ENCODE measurements around the gene EML6.

The EML6 gene

DNA sequence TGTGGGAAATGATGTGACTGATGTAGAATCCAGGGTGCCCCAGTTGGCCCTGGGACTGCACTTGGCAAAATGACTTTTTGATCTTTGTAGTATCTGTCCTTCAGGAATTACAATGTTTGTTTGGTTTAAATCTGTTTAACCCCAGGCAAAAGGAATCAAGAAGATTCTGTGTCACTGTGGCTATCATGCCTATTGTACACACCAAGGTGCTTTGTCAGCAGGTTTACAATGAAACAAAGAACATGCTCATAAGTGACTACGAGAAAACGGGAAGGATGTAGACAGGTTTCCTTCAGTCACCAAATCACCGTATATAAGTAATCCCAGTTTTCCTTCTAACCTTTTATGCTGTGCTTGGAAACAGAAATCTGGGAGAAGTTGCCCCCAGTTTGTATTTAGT, 217.3 kb downstream of the EML6 start:
- H3K27ac Mint-ChIP-seq, result no peak overlapping the region
- H3K27me3 Mint-ChIP-seq, result no peaks in the 10 kb centered on the region
- no peak overlapping the region for H3K4me3 Mint-ChIP-seq

DNA sequence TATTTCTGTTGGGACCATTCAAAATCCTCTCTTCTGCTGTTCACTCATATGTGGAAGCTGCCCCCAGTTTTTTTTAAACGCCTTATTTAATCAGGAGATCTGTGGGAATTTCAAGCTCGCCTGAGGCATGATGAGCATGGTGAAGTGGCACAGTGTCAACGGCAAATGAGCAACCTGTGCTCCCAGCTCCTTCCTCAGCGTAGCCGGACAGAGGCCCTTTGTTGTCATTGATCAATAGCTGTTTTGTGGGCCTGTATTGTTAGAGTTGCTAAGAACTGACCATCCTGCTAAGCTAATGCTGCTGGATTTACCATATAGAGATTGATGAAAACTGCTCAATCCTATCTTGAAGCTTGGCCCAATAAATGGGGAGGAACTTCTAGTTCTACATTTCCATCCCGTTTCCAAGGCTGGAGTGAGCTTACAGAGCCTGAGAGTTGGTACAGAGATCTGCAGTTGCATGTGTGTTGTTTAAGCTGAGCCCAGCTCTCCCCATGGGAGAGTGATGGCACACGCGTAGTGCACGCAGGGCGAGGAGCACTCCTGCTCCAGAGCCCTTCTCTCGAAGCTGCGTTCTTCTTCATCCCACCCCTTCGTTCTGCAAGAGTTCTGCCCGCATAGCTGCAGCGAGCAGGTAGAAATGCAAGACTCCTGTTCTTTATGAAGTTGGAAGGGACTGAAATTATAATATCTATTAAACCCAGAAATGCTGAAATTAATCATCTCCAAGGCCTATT, 218.0 kb downstream of the EML6 start:
- no peaks in the 10 kb centered on the region for H3K36me3 Mint-ChIP-seq (ENCODE audit: low read depth)

More for the DNA sequence above, 217.3 kb downstream of the EML6 start:
- H3K4me1 Mint-ChIP-seq (ENCODE audit: low read depth), result peaks cover 6% of the 10 kb centered on the region
- DNase-seq, result no peak
- H3K9me3 Mint-ChIP-seq, result peaks cover 6% of the 10 kb centered on the region
- no peaks in the 10 kb centered on the region for H3K36me3 Mint-ChIP-seq (ENCODE audit: low read depth)

DNA sequence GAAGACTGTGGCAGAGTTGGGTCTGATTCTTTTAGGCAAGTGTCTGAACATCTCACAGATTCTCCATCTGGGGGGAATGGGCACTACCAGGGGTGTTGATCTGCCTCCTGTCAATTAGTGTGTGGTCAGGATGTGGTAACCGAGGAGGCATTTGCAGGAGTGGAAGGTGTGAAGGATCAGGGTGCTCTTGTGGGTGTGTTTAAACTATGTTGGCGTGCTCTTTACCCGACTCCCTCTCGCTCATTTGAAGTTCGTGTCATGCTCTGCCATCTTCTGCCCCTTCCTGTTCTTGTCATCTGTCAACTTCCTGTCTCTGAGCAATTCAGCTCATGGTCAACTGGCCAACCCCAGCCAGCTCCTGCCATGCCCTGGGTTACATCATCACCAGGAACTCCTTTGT, 218.9 kb downstream of the EML6 start:
- peaks cover 6% of the 10 kb centered on the region for H3K9me3 Mint-ChIP-seq

More for the DNA sequence above, 218.0 kb downstream of the EML6 start:
- no peak for DNase-seq
- Mint-ChIP-seq H3K4me3 (no peak overlapping the region), H3K4me1 (ENCODE audit: low read depth) (peaks cover 9% of the 10 kb centered on the region), H3K27me3 (no peaks in the 10 kb centered on the region), H3K27ac (no peak overlapping the region), H3K9me3 (peaks cover 6% of the 10 kb centered on the region)

DNA sequence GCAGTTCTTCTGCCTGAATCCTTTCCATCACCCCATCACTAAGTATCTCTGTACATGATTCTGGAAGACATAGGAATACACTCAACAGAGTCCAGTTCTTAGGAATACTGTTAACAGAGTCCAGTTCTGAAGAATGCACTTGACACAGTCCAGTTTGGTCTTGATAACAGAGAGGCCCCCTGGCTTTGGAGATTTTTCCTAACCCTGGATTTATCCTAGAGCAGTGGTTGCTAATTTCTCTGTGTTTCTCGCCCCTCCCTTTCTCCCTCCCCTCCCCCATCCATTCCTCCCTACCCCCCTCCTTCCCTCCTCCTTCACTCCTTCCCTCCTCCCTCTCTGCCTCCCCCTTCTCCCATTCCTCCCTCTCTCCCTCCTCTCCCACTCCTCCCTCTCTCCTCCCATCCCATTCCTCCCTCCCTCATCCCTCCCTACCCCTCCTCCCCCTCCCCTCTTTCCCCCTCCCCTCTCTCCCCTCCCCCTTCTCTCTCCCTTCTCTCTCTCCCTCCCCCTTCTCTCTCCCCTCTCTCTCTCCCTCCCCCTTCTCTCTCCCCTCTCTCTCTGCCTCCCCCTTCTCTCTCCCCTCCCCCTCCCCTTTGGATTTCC, 221.4 kb downstream of the EML6 start:
- Mint-ChIP-seq H3K27me3 (no peaks in the 10 kb centered on the region), H3K4me3 (no peak overlapping the region), H3K36me3 (ENCODE audit: low read depth) (no peaks in the 10 kb centered on the region), H3K9me3 (no peaks in the 10 kb centered on the region), H3K27ac (no peak overlapping the region), H3K4me1 (ENCODE audit: low read depth) (peaks cover 9% of the 10 kb centered on the region)
- no peak for DNase-seq

More for the DNA sequence above, 218.9 kb downstream of the EML6 start:
- Mint-ChIP-seq H3K27ac (no peak overlapping the region), H3K27me3 (no peaks in the 10 kb centered on the region), H3K4me3 (no peak overlapping the region), H3K36me3 (ENCODE audit: low read depth) (no peaks in the 10 kb centered on the region), H3K4me1 (ENCODE audit: low read depth) (peaks cover 9% of the 10 kb centered on the region)
- DNase-seq, result peak; percentile 35

DNA sequence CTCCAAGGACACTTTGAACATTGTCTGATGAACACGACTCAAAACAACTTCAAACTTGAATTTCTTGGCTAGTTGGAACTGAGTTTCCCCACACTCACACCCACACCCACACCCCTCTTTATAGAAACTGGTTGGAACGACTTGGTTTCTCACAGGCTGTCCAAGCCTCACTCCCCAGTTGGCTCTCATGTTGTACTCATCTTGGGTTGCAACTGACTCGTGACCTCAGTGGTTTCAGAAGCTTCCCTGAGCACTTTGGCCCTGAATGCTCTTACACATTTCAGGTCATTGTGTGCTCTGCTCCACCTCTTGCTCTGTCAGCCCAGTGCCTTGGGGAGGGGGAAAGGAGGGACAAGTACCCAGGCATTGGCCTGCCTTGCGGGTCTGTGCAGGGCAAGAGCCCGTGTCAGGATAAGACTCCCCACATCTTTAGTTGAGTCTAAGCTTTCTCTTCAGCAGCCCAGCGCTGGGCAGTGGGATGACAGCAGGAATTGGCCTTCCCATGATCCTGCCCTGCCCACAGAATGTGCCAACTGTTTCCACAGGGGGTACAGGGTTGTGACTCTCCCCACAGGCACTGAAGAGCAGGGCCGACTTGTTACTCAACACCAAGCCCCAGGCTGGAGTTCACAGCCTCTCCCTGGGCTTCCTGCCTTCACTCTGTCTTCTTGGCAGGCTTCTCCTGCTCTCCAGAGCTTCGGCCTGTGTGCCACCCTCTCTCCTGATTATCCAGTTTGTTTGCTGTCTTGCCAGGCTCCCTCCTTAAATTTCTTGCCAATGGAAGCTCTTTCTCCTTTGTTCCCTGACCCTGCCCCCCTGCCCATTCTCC, 222.1 kb downstream of the EML6 start:
- Mint-ChIP-seq H3K36me3 (ENCODE audit: low read depth) (no peaks in the 10 kb centered on the region), H3K27me3 (no peaks in the 10 kb centered on the region), H3K27ac (peak overlapping the region; percentile 42), H3K4me3 (no peak overlapping the region), H3K4me1 (ENCODE audit: low read depth) (peaks cover 9% of the 10 kb centered on the region), H3K9me3 (no peaks in the 10 kb centered on the region)
- DNase-seq, result no peak

DNA sequence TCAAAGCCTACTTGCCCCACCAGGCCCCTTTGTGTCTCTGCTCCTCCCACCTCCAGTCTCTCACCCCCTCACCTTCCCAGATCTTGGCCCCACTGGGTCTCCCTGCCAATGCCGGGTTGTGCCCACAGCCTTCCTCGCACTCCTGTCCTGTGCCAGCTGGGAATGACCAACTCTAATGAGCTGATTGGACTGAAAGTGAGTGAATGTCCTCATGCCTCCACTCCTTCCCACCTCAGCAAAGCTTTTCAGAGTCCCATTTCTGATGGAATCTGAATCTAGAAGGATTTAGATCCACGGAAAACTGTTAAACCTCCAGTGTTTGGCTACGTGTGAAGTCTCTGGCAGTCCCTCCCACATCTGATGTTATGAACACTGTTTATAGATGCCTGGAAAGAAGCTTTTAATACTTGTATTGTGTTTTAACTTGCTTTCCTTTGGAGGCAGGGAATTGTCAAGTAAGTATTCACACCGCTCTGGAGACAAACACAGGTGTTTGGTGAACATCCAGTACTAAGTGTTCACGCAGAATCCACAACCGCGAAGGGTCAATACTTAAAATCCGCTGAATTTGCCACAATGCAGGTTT, 222.9 kb downstream of the EML6 start:
- Mint-ChIP-seq H3K27me3 (no peaks in the 10 kb centered on the region), H3K36me3 (ENCODE audit: low read depth) (no peaks in the 10 kb centered on the region), H3K9me3 (no peaks in the 10 kb centered on the region), H3K4me3 (no peak overlapping the region), H3K27ac (no peak overlapping the region), H3K4me1 (ENCODE audit: low read depth) (peaks cover 9% of the 10 kb centered on the region)
- DNase-seq, result no peak

DNA sequence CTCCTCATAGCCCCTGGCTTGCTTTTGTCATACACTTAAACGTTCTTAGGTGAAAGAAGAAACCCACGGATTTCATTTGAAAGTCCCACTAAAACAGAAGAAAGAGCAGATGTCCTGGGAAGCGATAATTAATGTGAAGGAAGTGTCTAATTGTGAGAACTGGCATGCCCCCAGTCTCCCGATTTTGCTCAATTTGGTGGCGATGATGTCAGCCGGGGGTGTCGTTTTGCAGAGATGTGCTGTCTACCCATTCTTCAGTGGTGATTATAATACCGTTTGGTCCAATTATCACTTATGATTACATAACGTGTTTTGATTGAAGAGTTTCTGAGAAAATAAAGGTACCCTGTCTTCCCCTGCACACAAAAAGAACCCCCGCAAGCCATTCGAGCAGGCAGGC, 223.7 kb downstream of the EML6 start:
- H3K9me3 Mint-ChIP-seq, result no peaks in the 10 kb centered on the region
- H3K27ac Mint-ChIP-seq, result no peak overlapping the region
- peaks cover 9% of the 10 kb centered on the region for H3K4me1 Mint-ChIP-seq (ENCODE audit: low read depth)
- H3K27me3 Mint-ChIP-seq, result no peaks in the 10 kb centered on the region
- DNase-seq, result no peak
- H3K4me3 Mint-ChIP-seq, result no peak overlapping the region
- H3K36me3 Mint-ChIP-seq (ENCODE audit: low read depth), result no peaks in the 10 kb centered on the region

DNA sequence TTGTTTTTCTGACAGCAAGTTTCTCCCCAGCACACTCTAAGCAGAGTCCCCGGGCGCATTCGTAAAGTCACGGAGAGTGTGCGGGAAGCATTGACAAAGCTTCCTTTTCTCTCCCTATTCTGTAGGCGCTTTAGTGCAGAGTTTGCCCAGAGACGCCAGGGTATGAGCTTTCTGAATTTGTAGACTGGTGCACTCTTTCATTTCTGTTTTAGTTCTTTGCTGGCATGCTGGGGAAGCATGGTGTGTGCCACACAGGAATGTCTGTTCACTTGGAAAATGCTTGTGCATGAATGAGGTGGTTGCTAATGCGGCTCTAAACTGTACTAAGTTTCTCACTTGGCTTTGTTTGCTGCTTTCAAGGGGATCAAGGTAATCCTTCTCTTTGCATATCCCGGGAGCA, 224.2 kb downstream of the EML6 start:
- Mint-ChIP-seq H3K9me3 (no peaks in the 10 kb centered on the region), H3K36me3 (ENCODE audit: low read depth) (no peaks in the 10 kb centered on the region), H3K27me3 (no peaks in the 10 kb centered on the region), H3K4me3 (no peak overlapping the region), H3K27ac (no peak overlapping the region), H3K4me1 (ENCODE audit: low read depth) (peaks cover 10% of the 10 kb centered on the region)
- no peak for DNase-seq

DNA sequence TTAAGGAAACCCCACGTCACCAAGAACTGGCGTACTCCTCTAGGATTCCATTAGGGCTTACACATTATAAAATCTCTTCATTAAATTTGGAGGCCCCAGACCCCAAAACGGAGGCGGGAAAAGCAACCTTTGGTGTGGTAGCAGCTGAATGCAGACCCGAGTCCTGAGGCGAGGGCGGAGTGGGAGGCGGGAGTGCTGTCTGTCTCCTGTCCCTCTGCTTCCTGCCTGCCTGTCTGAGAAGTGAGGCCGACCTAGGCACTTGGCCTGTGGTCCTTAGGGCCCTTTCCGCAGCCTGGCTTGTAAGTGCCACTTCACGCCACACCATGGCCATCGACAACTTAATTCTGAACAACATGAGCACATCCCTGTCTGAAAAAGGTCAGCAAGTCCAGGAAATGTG, 224.7 kb downstream of the EML6 start:
- Mint-ChIP-seq H3K4me3 (no peak overlapping the region), H3K27ac (no peak overlapping the region), H3K36me3 (ENCODE audit: low read depth) (no peaks in the 10 kb centered on the region), H3K9me3 (no peaks in the 10 kb centered on the region), H3K4me1 (ENCODE audit: low read depth) (peaks cover 15% of the 10 kb centered on the region), H3K27me3 (no peaks in the 10 kb centered on the region)
- DNase-seq, result no peak

DNA sequence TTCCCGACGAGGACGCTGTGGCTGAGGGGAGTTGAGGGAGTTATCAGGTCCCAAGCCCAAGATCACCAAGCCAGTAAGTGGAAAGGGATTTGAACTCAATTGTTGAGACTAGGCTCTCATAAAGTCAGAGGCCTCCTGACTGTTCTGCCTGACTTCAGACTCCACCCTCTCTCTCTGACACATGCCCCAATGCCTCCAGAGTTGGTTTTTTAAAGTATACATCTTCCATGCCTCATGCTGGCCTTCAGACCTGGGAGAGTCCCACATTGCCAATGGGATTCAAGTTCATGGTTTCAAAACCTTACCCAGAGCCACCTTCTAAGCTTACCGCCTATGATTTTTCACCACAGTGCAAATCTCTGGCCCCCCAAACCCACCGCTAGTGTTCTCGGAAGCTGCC, 226.0 kb downstream of the EML6 start:
- H3K9me3 Mint-ChIP-seq, result no peaks in the 10 kb centered on the region
- peaks cover 17% of the 10 kb centered on the region for H3K4me1 Mint-ChIP-seq (ENCODE audit: low read depth)
- H3K27me3 Mint-ChIP-seq, result no peaks in the 10 kb centered on the region
- H3K4me3 Mint-ChIP-seq, result no peak overlapping the region
- no peaks in the 10 kb centered on the region for H3K36me3 Mint-ChIP-seq (ENCODE audit: low read depth)
- DNase-seq, result no peak
- H3K27ac Mint-ChIP-seq, result no peak overlapping the region

DNA sequence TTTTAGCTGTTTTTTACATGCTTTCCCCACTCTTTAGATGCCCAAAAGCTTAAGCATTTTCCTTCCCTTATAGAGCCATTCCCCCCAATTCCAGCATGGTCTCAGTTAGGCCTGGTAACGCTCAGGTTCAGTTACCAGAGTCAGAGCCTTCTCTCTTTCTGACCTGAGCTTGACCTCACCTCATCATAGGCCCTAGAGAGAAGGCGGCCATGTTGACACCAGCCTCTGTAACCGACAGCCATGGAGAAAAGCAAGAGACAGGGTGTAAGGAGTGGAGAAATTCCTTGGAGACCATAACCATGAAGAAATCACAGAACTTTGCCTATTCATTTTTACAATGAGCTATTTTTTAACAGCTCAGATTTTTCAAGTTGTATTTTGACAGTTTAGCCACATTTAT, 227.3 kb downstream of the EML6 start:
- no peaks in the 10 kb centered on the region for H3K36me3 Mint-ChIP-seq (ENCODE audit: low read depth)
- H3K9me3 Mint-ChIP-seq, result no peaks in the 10 kb centered on the region
- H3K4me3 Mint-ChIP-seq, result no peak overlapping the region
- no peak overlapping the region for H3K27ac Mint-ChIP-seq
- H3K4me1 Mint-ChIP-seq (ENCODE audit: low read depth), result peaks cover 10% of the 10 kb centered on the region
- DNase-seq, result no peak
- no peaks in the 10 kb centered on the region for H3K27me3 Mint-ChIP-seq

DNA sequence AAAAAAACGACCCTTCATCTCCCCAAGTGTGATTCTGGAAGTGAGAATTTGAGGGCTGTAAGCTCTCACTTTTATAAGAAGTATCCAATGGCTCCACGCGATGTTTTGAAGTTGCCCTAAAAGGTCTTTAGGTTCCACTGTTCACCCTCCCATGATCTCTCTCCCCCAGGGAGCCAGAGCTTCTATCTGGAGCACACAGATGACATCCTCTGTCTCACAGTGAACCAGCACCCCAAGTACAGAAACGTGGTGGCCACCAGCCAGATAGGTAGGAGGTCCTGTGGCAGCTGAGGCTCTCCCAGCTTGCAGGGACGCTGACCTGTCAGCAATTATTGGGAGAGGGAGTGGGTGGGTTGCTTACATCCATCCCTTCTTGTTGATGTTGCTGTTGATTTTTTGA, 229.0 kb downstream of the EML6 start:
- no peak for DNase-seq
- Mint-ChIP-seq H3K27me3 (no peaks in the 10 kb centered on the region), H3K27ac (no peak overlapping the region), H3K36me3 (ENCODE audit: low read depth) (no peaks in the 10 kb centered on the region), H3K9me3 (no peaks in the 10 kb centered on the region), H3K4me3 (no peak overlapping the region), H3K4me1 (ENCODE audit: low read depth) (peaks cover 8% of the 10 kb centered on the region)

DNA sequence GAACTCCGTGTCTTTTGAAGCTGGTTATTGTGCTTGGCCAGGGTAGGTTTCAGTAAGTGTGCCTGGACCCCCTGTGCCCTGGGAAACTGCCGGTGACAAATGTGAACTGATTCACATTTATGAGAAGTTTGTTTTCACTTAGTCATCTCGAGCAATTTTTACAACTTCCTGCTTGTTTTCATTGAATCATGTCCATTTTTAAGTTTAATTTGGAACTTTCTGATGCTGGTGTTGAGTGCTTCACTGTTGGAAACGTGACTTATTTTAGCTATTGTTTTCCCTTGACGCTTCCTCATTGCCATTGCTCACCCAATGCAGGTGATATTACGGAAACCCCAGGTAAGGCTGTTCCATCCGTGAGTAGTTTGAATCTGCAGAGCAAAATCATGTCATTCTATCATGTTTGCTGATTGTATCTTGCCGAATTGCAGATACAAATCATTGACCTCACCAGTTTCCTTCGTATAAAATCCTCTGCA, 229.6 kb downstream of the EML6 start:
- Mint-ChIP-seq H3K4me3 (no peak overlapping the region), H3K9me3 (no peaks in the 10 kb centered on the region), H3K36me3 (ENCODE audit: low read depth) (no peaks in the 10 kb centered on the region), H3K4me1 (ENCODE audit: low read depth) (peaks cover 8% of the 10 kb centered on the region), H3K27ac (no peak overlapping the region), H3K27me3 (no peaks in the 10 kb centered on the region)
- DNase-seq, result no peak

DNA sequence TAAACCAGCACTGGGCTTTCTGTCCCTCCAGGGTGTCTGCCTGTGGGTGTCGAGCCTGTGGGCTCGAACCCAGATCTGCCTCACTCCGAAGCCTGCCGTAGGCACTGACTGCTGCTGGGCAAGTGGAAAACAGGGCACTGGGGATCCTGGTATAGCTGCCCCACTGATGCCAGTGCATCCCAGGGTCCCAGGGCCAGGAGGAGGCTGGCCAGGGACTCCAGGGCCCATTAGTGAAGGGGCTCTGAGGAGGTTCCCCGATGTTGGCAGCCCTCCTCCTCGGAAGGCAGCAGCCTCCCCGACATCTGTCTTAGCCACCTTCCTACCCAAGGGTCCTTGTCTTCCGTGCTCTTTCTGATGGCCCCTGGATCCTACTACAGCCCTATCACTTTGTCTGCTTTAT, 230.7 kb downstream of the EML6 start:
- H3K27me3 Mint-ChIP-seq, result no peaks in the 10 kb centered on the region
- no peak for DNase-seq
- no peak overlapping the region for H3K27ac Mint-ChIP-seq
- H3K4me3 Mint-ChIP-seq, result no peak overlapping the region
- no peaks in the 10 kb centered on the region for H3K9me3 Mint-ChIP-seq
- H3K4me1 Mint-ChIP-seq (ENCODE audit: low read depth), result peaks cover 8% of the 10 kb centered on the region
- no peaks in the 10 kb centered on the region for H3K36me3 Mint-ChIP-seq (ENCODE audit: low read depth)
